PC-9 (cell line): Measurements from ENCODE around the gene HOOK2. TPM values are rescaled to one million over a fixed set of nuclear protein-coding genes. Genes with fewer than 3 reads are reported as not detected.
"Not testable (repeated sequence)": the region's sequence is repeated elsewhere in the genome, so short reads cannot be mapped to it uniquely, and the experiment has no call there.

Experiments used
- BruUV-seq: library from RNA; stranded (reverse); fragments of 400-500 nt; replicated peaks from 2 replicates; lab custom pipeline; 2021; lab: Mats Ljungman, UMichigan
- CTCF ChIA-PET: fragments of 300-600 bp; sonication (Branson Sonifier 250); formaldehyde crosslinking; loops from one replicate; lab custom pipeline; 2022; ENCODE audit warnings: antibody characterized with exemption; lab: Charles Lee
- POLR2A ChIA-PET: fragments of 300-600 bp; sonication (Branson Sonifier 250); formaldehyde crosslinking; loops from one replicate; lab custom pipeline; 2022; ENCODE audit warnings: antibody characterized with exemption; ENCODE audit not compliant: unreplicated experiment; lab: Charles Lee
- DNase-seq, 2 experiments: peaks; one replicate each; pipeline versions ENCODE4 v3.0.0 to v3.0.0-alpha.2; 2015 to 2022; ENCODE audit warnings: mixed read lengths in 1 of 2
- H2AFZ ChIP-seq: fragments of 200-600 bp; sonication (generic); 2 replicates; pipeline ENCODE4 v1.8.1; 2017; ENCODE audit warnings: antibody characterized with exemption
- H3F3A ChIP-seq: fragments of 200-600 bp; sonication (generic); 2 replicates; pipeline ENCODE4 v1.8.1; 2017; ENCODE audit warnings: antibody characterized with exemption, mild to moderate bottlenecking, low read depth; ENCODE audit not compliant: insufficient read depth
- H3K27ac ChIP-seq: fragments of 200-600 bp; sonication (generic); 2 replicates; pipeline ENCODE4 v1.6.1; 2016; ENCODE audit warnings: mixed run types
- H3K27me3 ChIP-seq: fragments of 200-600 bp; sonication (generic); 2 replicates; pipeline ENCODE4 v1.6.1; 2016; ENCODE audit warnings: low read depth, mixed run types; ENCODE audit not compliant: insufficient read depth
- H3K36me3 ChIP-seq: fragments of 200-600 bp; sonication (generic); 2 replicates; pipeline ENCODE4 v1.6.1; 2016; ENCODE audit warnings: low read depth, mixed run types
- H3K4me1 ChIP-seq: fragments of 200-600 bp; sonication (generic); replicated peaks from 2 replicates; pipeline ENCODE4 v1.6.1; 2016; ENCODE audit warnings: mixed run types; ENCODE audit not compliant: insufficient read depth
- H3K4me2 ChIP-seq: fragments of 200-600 bp; sonication (generic); 2 replicates; pipeline ENCODE4 v1.6.1; 2017; ENCODE audit warnings: mixed run types
- H3K4me3 ChIP-seq: fragments of 200-600 bp; sonication (generic); 2 replicates; pipeline ENCODE4 v1.6.1; 2016; ENCODE audit warnings: mixed run types
- H3K79me2 ChIP-seq: fragments of 200-600 bp; sonication (generic); 2 replicates; pipeline ENCODE4 v1.6.1; 2017; ENCODE audit warnings: low read depth, mixed run types
- H3K9me2 ChIP-seq: fragments of 200-600 bp; sonication (generic); 2 replicates; pipeline ENCODE4 v1.8.1; 2017; ENCODE audit warnings: mild to moderate bottlenecking; ENCODE audit not compliant: insufficient read depth
- H3K9me3 ChIP-seq: fragments of 200-600 bp; sonication (generic); 2 replicates; pipeline ENCODE4 v1.8.1; 2016; ENCODE audit warnings: low read depth; ENCODE audit not compliant: insufficient read depth
- H4K20me1 ChIP-seq: fragments of 200-600 bp; sonication (generic); 2 replicates; pipeline ENCODE4 v1.8.1; 2017; ENCODE audit not compliant: insufficient read depth
- EZH2 ChIP-seq: fragments of 200-600 bp; sonication (generic); IDR thresholded peaks from 2 replicates; pipeline ENCODE4 v1.8.0; 2017; ENCODE audit warnings: antibody characterized with exemption, low read depth
- intact Hi-C: fragments of 100-400 bp; cut with micrococcal nuclease; formaldehyde crosslinking; loops from one replicate; pipeline ENCODE4 v1.10.0; 2022; ENCODE audit not compliant: unreplicated experiment
- microRNA-seq: library from miRNA; unstranded; fragments of <30 nt; microRNA quantifications from one replicate; pipeline ENCODE4 v1.2.0, GENCODE V29; 2021; ENCODE audit warnings: borderline number of aligned reads, borderline replicate concordance
- total RNA-seq: library from RNA; stranded (reverse); gene quantifications from 2 replicates; pipeline ENCODE4 v1.2.3, GENCODE V29; 2021
- TF ChIP-seq, protein P1 (sequence below): fragments of 200-600 bp; sonication (generic); conservative IDR thresholded peaks from 2 replicates; pipeline ENCODE4 v1.6.1; 2017; ENCODE audit warnings: mixed run types, antibody characterized with exemption, mild to moderate bottlenecking, moderate library complexity

The HOOK2 gene
- total RNA-seq, 1 experiment from 2014 or later, result 109 TPM

GRCh38 chr19:12715929-12716328 is 59.4 kb downstream of the HOOK2 start:
- H3K4me3 ChIP-seq, result no peak overlapping the region
- ChIA-PET POLR2A (interaction anchor here (0.6 to 0.7 kb wide), 2 partner anchors 21 to 51 kb away, joined by 7 to 17 read pairs; partner anchors contain the start of gene GET3), CTCF (interaction anchor here (0.6 to 0.7 kb wide), 2 partner anchors 249 to 297 kb away, joined by 3 to 7 read pairs; no protein-coding TSS in a partner anchor)
- H3K36me3 ChIP-seq, result peaks cover 64% of the 10 kb centered on the region
- intact Hi-C loops, result no loop called here
- H3K79me2 ChIP-seq, result peaks cover 60% of the 10 kb centered on the region
- no peak for TF ChIP-seq EZH2
- TF ChIP-seq, protein P1, sequence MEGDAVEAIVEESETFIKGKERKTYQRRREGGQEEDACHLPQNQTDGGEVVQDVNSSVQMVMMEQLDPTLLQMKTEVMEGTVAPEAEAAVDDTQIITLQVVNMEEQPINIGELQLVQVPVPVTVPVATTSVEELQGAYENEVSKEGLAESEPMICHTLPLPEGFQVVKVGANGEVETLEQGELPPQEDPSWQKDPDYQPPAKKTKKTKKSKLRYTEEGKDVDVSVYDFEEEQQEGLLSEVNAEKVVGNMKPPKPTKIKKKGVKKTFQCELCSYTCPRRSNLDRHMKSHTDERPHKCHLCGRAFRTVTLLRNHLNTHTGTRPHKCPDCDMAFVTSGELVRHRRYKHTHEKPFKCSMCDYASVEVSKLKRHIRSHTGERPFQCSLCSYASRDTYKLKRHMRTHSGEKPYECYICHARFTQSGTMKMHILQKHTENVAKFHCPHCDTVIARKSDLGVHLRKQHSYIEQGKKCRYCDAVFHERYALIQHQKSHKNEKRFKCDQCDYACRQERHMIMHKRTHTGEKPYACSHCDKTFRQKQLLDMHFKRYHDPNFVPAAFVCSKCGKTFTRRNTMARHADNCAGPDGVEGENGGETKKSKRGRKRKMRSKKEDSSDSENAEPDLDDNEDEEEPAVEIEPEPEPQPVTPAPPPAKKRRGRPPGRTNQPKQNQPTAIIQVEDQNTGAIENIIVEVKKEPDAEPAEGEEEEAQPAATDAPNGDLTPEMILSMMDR, result no peak
- no peaks in the 10 kb centered on the region for H3K9me3 ChIP-seq
- no TSS peak for BruUV-seq
- no peak overlapping the region for H3K4me2 ChIP-seq
- peaks cover 42% of the 10 kb centered on the region for H4K20me1 ChIP-seq
- no peak overlapping the region for H3K27ac ChIP-seq
- H3K9me2 ChIP-seq, result no peaks in the 10 kb centered on the region
- peaks cover 63% of the 10 kb centered on the region for H3F3A ChIP-seq
- no peaks in the 10 kb centered on the region for H3K27me3 ChIP-seq
- H3K4me1 ChIP-seq, result peaks cover 9% of the 10 kb centered on the region; the same call in 1 of the 2 replicates
- no peak overlapping the region for H2AFZ ChIP-seq
- DNase-seq, result no peak

DNA sequence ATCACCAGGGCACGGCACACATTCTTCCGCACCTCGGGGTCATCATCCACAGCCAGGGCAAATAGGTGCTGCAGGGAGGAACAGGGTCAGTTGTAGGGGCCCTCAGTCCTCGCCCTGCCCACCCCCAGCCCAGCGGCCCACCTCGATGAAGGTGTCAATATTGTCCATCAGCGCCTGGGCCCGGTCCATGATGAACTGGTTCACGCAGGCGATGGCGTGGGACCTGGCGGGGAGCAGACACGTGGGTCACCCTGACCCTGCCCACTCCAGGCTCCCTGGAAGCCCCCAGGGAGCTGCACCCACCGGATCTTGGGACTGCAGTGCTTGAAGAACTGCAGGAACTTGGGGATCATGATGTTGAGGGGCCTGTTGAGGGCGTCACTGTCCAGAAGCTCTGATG is 60.2 kb downstream of the HOOK2 start:
- peaks cover 36% of the 10 kb centered on the region for H4K20me1 ChIP-seq

GRCh38 chr19:12713304-12713703 is 62.0 kb downstream of the HOOK2 start:
- H3K27ac ChIP-seq, H3K9me2 ChIP-seq, H3K9me3 ChIP-seq, H3K27me3 ChIP-seq, DNase-seq, BruUV-seq, CTCF ChIA-PET, H2AFZ ChIP-seq, H3K4me1 ChIP-seq, intact Hi-C loops, H3K4me3 ChIP-seq, H3K4me2 ChIP-seq: not testable (repeated sequence)
- POLR2A ChIA-PET, result interaction anchor here (0.6 kb wide), 1 partner anchor 284 kb away, joined by 4 read pairs; no protein-coding TSS in a partner anchor
- Histone ChIP-seq H3F3A (peaks cover 60% of the 10 kb centered on the region), H4K20me1 (peaks cover 29% of the 10 kb centered on the region), H3K36me3 (peaks cover 56% of the 10 kb centered on the region), H3K79me2 (peaks cover 34% of the 10 kb centered on the region)

More for the DNA sequence above, 60.2 kb downstream of the HOOK2 start:
- H3K4me2 ChIP-seq, result no peak overlapping the region
- no peak overlapping the region for H3K4me3 ChIP-seq
- peaks cover 64% of the 10 kb centered on the region for H3K36me3 ChIP-seq
- intact Hi-C loops, result no loop called here
- H3K27ac ChIP-seq, result no peak overlapping the region
- DNase-seq, result no peak
- H3K79me2 ChIP-seq, result peaks cover 52% of the 10 kb centered on the region
- CTCF ChIA-PET, result no interaction called here
- peaks cover 1% of the 10 kb centered on the region; the same call in 1 of the 2 replicates for H3K4me1 ChIP-seq
- no TSS peak for BruUV-seq
- POLR2A ChIA-PET, result no interaction called here
- TF ChIP-seq EZH2, result no peak
- H3K9me2 ChIP-seq, result no peaks in the 10 kb centered on the region
- no peaks in the 10 kb centered on the region for H3K9me3 ChIP-seq
- H2AFZ ChIP-seq, result no peak overlapping the region
- H3F3A ChIP-seq, result peaks cover 71% of the 10 kb centered on the region
- H3K27me3 ChIP-seq, result no peaks in the 10 kb centered on the region

Small RNAs within 50 kb of the gene (microRNA-seq; reads per million reads assigned to microRNA genes)
- not detected for gene MIR5684

Other genes starting within 250 kb of the HOOK2 start
- gene ZNF564, start 224.1 kb downstream of the HOOK2 start, total RNA-seq, result 8.3 and 14.8 TPM in 2 replicates
- gene ZNF490, start 164.7 kb downstream of the HOOK2 start, total RNA-seq, result 7.5 and 8.9 TPM in 2 replicates
- gene ZNF791, start 164.6 kb downstream of the HOOK2 start, total RNA-seq, result 22.4 and 27.7 TPM in 2 replicates
- gene MAN2B1, start 108.8 kb downstream of the HOOK2 start, total RNA-seq, result 41.5 and 48.2 TPM in 2 replicates
- 12.9 and 21.2 TPM in 2 replicates for gene WDR83, start 108.7 kb downstream of the HOOK2 start, total RNA-seq
- 106 and 121 TPM in 2 replicates for gene DHPS, start 93.7 kb downstream of the HOOK2 start, total RNA-seq
- gene GNG14, start 87.6 kb downstream of the HOOK2 start, total RNA-seq, result not detected in 2 replicates
- gene FBXW9, start 78.9 kb downstream of the HOOK2 start, total RNA-seq, result 21.0 and 21.9 TPM in 2 replicates
- 67.4 and 77.5 TPM in 2 replicates for gene TNPO2, start 51.6 kb downstream of the HOOK2 start, total RNA-seq
- 173 and 194 TPM in 2 replicates for gene TRIR, start 40.9 kb downstream of the HOOK2 start, total RNA-seq
- 72.8 and 81.9 TPM in 2 replicates for gene GET3, start 38.1 kb downstream of the HOOK2 start, total RNA-seq
- not detected in 2 replicates for gene BEST2, start 23.8 kb downstream of the HOOK2 start, total RNA-seq
- 70.7 and 87.0 TPM in 2 replicates for gene JUNB, start 15.9 kb upstream of the HOOK2 start, total RNA-seq
- 268 and 271 TPM in 2 replicates for gene PRDX2, start 26.2 kb upstream of the HOOK2 start, total RNA-seq
- gene THSD8, start 26.5 kb upstream of the HOOK2 start, total RNA-seq, result 28.8 and 30.0 TPM in 2 replicates
- gene RNASEH2A, start 31.0 kb upstream of the HOOK2 start, total RNA-seq, result 38.6 and 60.4 TPM in 2 replicates
- gene RTBDN, start 59.0 kb upstream of the HOOK2 start, total RNA-seq, result 0.78 and 1.0 TPM in 2 replicates
- 11.4 and 11.9 TPM in 2 replicates for gene MAST1, start 63.0 kb upstream of the HOOK2 start, total RNA-seq
- 68.4 and 81.0 TPM in 2 replicates for gene DNASE2, start 105.9 kb upstream of the HOOK2 start, total RNA-seq
- 0.22 and 0.25 TPM in 2 replicates for gene KLF1, start 111.6 kb upstream of the HOOK2 start, total RNA-seq
- 23.2 and 27.8 TPM in 2 replicates for gene GCDH, start 115.6 kb upstream of the HOOK2 start, total RNA-seq
- 2.1 and 2.6 TPM in 2 replicates for gene SYCE2, start 143.7 kb upstream of the HOOK2 start, total RNA-seq
- 53.7 and 76.5 TPM in 2 replicates for gene FARSA, start 158.2 kb upstream of the HOOK2 start, total RNA-seq
- gene CALR, start 163.1 kb upstream of the HOOK2 start, total RNA-seq, result 606 and 727 TPM in 2 replicates
- gene RAD23A, start 170.3 kb upstream of the HOOK2 start, total RNA-seq, result 186 and 187 TPM in 2 replicates
- 29.1 and 32.5 TPM in 2 replicates for gene GADD45GIP1, start 181.7 kb upstream of the HOOK2 start, total RNA-seq
- 0.20 and 0.28 TPM in 2 replicates for gene DAND5, start 194.0 kb upstream of the HOOK2 start, total RNA-seq
- 19.7 and 24.2 TPM in 2 replicates for gene NFIX, start 219.9 kb upstream of the HOOK2 start, total RNA-seq